Adrenal gland (tissue), 5 donors: ENCODE measurements around the gene EPHB1.

Experiments
- CTCF ChIP-seq, 6 experiments: fragments of 450-650 bp in 4 of 6; fragments of 200-600 bp in 2 of 6; sonication (generic) in 1 of 6; IDR thresholded peaks; 1 replicate in 5 of 6; 2 replicates in 1 of 6; pipeline versions ENCODE4 v1.5.1 to v1.8.0; 2016 to 2021; ENCODE audit warnings: antibody characterized with exemption in 6 of 6, mild to moderate bottlenecking in 2 of 6, moderate library complexity in 1 of 6
- POLR2A ChIP-seq, 2 donors: fragments of 450-650 bp; IDR thresholded peaks; one replicate each; pipeline ENCODE4 v1.6.1; 2017; ENCODE audit warnings: antibody characterized with exemption in 2 of 2, mild to moderate bottlenecking in 2 of 2, moderate library complexity in 1 of 2
- donor health status: DM: no; HTN: no; CAD: no.

DNA sequence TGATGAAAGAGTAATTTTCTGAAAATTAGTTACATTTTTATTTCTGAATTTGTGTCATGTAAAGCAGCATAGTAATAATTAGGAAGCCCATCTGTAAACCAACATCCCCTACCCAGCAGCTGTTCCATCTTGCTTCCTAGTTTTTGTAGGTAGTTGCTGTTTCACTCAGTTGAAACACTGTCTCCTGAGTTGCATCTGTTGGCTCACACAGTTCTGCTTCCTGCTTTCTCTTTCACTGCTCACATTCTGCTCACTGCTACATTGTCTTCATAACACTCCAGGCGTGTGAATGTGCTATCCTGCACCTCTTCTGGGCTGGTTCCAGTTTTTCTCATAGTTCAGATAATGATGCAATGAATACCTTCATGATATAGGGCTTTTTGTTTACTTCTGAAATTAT, 123.4 kb downstream of the EPHB1 start:
- TF ChIP-seq CTCF (IDR thresholded peaks at IDR 0.05), result no peak
- no peak for TF ChIP-seq POLR2A (IDR thresholded peaks at IDR 0.05)
